GM12878 (cell line): ENCODE measurements around the gene WIPF2. TPM values are rescaled to one million over a fixed set of nuclear protein-coding genes. Genes with fewer than 3 reads are reported as not detected.

Source experiments
- ATAC-seq: fragments of 200-7000 bp; cut with Tn5 transposase; 3 replicates; pipeline ENCODE4 v1.9.1; 2020; ENCODE audit warnings: mild to moderate bottlenecking, moderate library complexity
- BruUV-seq: library from RNA; stranded (reverse); fragments of 400-500 nt; replicated peaks from 2 replicates; lab custom pipeline; 2021; lab: Mats Ljungman, UMichigan
- CTCF ChIA-PET: fragments of 300-600 bp; sonication (Branson Sonifier 250); formaldehyde crosslinking; extraction: SDS; loops from one replicate; lab custom pipeline; 2021; ENCODE audit warnings: inconsistent platforms; lab: Yijun Ruan, JAX
- POLR2A ChIA-PET: fragments of 350-600 bp; formaldehyde crosslinking; extraction: SDS; loops from one replicate; lab custom pipeline; 2021; ENCODE audit warnings: inconsistent platforms; lab: Charles Lee
- RAD21 ChIA-PET: fragments of 300-600 bp; sonication (Branson Sonifier 250); formaldehyde crosslinking; loops from one replicate; lab custom pipeline; 2023; ENCODE audit warnings: antibody characterized with exemption; ENCODE audit not compliant: unreplicated experiment; lab: Charles Lee
- SMC1A ChIA-PET: fragments of 300-600 bp; sonication (Branson Sonifier 250); formaldehyde crosslinking; loops from one replicate; lab custom pipeline; 2023; ENCODE audit not compliant: unreplicated experiment, uncharacterized antibody; lab: Charles Lee
- DNase-seq: peaks from one replicate; pipeline ENCODE4 v3.0.0-alpha.2; 2011; ENCODE audit warnings: low read depth, low spot score
- FAIRE-seq: peaks from 3 replicates; lab custom pipeline; 2011; peaks lifted over from hg19 to GRCh38; lab: Jason Lieb, UNC
- H2AFZ ChIP-seq: 2 replicates; pipeline ENCODE4 v1.6.0; 2011; ENCODE audit warnings: low read depth, low read length, control low read depth; ENCODE audit not compliant: control insufficient read depth
- H3K27ac ChIP-seq: 2 replicates; pipeline ENCODE4 v1.5.1; 2011; ENCODE audit warnings: control low read depth; ENCODE audit not compliant: control insufficient read depth, insufficient read depth
- H3K27me3 ChIP-seq, 2 experiments: replicated peaks in 1 of 2; 2 replicates each; pipeline versions ENCODE4 v1.6.0 to v1.6.1; 2011; ENCODE audit warnings: low read length in 1 of 2; ENCODE audit not compliant: control insufficient read depth in 2 of 2, insufficient read depth in 2 of 2
- H3K36me3 ChIP-seq, 2 experiments: 2 replicates each; pipeline ENCODE4 v1.5.1; 2011; ENCODE audit warnings: low read length in 1 of 2; ENCODE audit not compliant: control insufficient read depth in 2 of 2, insufficient read depth in 2 of 2
- H3K4me1 ChIP-seq: 2 replicates; pipeline ENCODE4 v1.6.1; 2011; ENCODE audit warnings: mild to moderate bottlenecking, low read length, moderate library complexity, mixed read lengths; ENCODE audit not compliant: control insufficient read depth, insufficient read depth
- H3K4me2 ChIP-seq: 2 replicates; pipeline ENCODE4 v1.6.0; 2011; ENCODE audit warnings: control low read depth; ENCODE audit not compliant: control insufficient read depth, insufficient read depth
- H3K4me3 ChIP-seq: fragments of 200-600 bp; sonication (generic); 2 replicates; pipeline ENCODE4 v1.5.1; 2016
- H3K79me2 ChIP-seq: 2 replicates; pipeline ENCODE4 v1.6.0; 2011; ENCODE audit warnings: low read length; ENCODE audit not compliant: control insufficient read depth, insufficient read depth
- H3K9ac ChIP-seq: 2 replicates; pipeline ENCODE4 v1.8.0; 2011; ENCODE audit warnings: low read length, control low read depth, mixed read lengths; ENCODE audit not compliant: control insufficient read depth, insufficient read depth
- H3K9me3 ChIP-seq: replicated peaks from 3 replicates; pipeline ENCODE4 v1.5.1; 2011; ENCODE audit warnings: mild to moderate bottlenecking, low read length; ENCODE audit not compliant: control insufficient read depth, insufficient read depth
- H4K20me1 ChIP-seq: 2 replicates; pipeline ENCODE4 v1.6.0; 2011; ENCODE audit not compliant: control insufficient read depth, insufficient read depth
- BHLHE40 ChIP-seq, 2 experiments: fragments of 450-650 bp in 1 of 2; IDR thresholded peaks; 2 replicates each; pipeline ENCODE4 v1.6.1; 2011 to 2017; ENCODE audit warnings: low read depth in 2 of 2, borderline replicate concordance in 1 of 2, improper control_type of control experiment in 1 of 2, low read length in 1 of 2, mild to moderate bottlenecking in 1 of 2
- BMI1 ChIP-seq: fragments of 450-650 bp; IDR thresholded peaks from 2 replicates; pipeline ENCODE4 v1.6.1; 2016; ENCODE audit warnings: mild to moderate bottlenecking, moderate library complexity, borderline replicate concordance
- FOXM1 ChIP-seq: IDR thresholded peaks from 2 replicates; pipeline ENCODE4 v1.6.1; 2012; ENCODE audit warnings: low read depth, mild to moderate bottlenecking, inconsistent platforms, low read length, moderate library complexity
- IKZF1 ChIP-seq: fragments of 450-650 bp; conservative IDR thresholded peaks from 2 replicates; pipeline ENCODE4 v1.6.1; 2017; ENCODE audit warnings: antibody characterized with exemption, mild to moderate bottlenecking
- KDM1A ChIP-seq: fragments of 200-600 bp; sonication (generic); IDR thresholded peaks from 2 replicates; pipeline ENCODE4 v1.6.1; 2016; ENCODE audit warnings: borderline replicate concordance
- LARP7 ChIP-seq: fragments of 450-650 bp; IDR thresholded peaks from 2 replicates; pipeline ENCODE4 v1.6.1; 2017; ENCODE audit warnings: mild to moderate bottlenecking
- NFYA ChIP-seq: IDR thresholded peaks from 2 replicates; pipeline ENCODE4 v1.6.1; 2011; ENCODE audit warnings: low read depth, mild to moderate bottlenecking, low read length, improper control_type of control experiment, borderline replicate concordance
- POLR2AphosphoS5 ChIP-seq: IDR thresholded peaks from 2 replicates; pipeline ENCODE4 v1.6.1; 2011; ENCODE audit warnings: mild to moderate bottlenecking, low read length, inconsistent platforms
- POU2F2 ChIP-seq: IDR thresholded peaks from 3 replicates; pipeline ENCODE4 v1.6.1; 2011; ENCODE audit warnings: low read depth, mild to moderate bottlenecking, low read length, borderline replicate concordance
- PRDM15 ChIP-seq: fragments of 450-650 bp; formaldehyde crosslinking; IDR thresholded peaks from 2 replicates; pipeline ENCODE4 v1.4.0; 2020; ENCODE audit warnings: mild to moderate bottlenecking, moderate library complexity
- ZNF24 ChIP-seq: fragments of 450-650 bp; IDR thresholded peaks from 2 replicates; pipeline ENCODE4 v1.6.1; 2017; ENCODE audit warnings: antibody characterized with exemption, mild to moderate bottlenecking
- ZNF384 ChIP-seq: IDR thresholded peaks from 2 replicates; pipeline ENCODE4 v1.6.1; 2012; ENCODE audit warnings: low read depth, mild to moderate bottlenecking, low read length, improper control_type of control experiment, borderline replicate concordance
- ZZZ3 ChIP-seq: IDR thresholded peaks from 2 replicates; pipeline ENCODE4 v1.6.1; 2011; ENCODE audit warnings: low read depth; ENCODE audit not compliant: control insufficient read depth, insufficient read length
- WGBS: methylation state at CpG from one replicate; pipeline ENCODE4 v1.1.6; 2016; ENCODE audit warnings: low lambda C conversion rate; ENCODE audit not compliant: insufficient replicate concordance, insufficient coverage; ENCODE audit errors: missing lambda C conversion rate; 5-methylcytosine and 5-hydroxymethylcytosine counted together
- in situ Hi-C: fragments of 300-500 bp; cut with MboI; formaldehyde crosslinking; loops from 9 replicates; pipeline ENCODE4 v1.14.3; 2018; ENCODE audit warnings: mixed read lengths
- intact Hi-C: fragments of 100-400 bp; cut with micrococcal nuclease; formaldehyde crosslinking; loops from one replicate; pipeline ENCODE4 v1.14.2; 2022; ENCODE audit not compliant: unreplicated experiment
- polyA plus RNA-seq, 11 experiments: library from polyadenylated mRNA; depleted of rRNA in 4 of 11; unstranded in 6 of 11; stranded (reverse) in 5 of 11; fragments of >200 nt; fragmentation: Nextera tagmentation in 4 of 11; fragmentation: Illumina TruSeq in 1 of 11; extraction: Ambion mirVana in 4 of 11; extraction: Trizol in 1 of 11; gene quantifications; 1 replicate in 1 of 11; 2 replicates in 10 of 11; pipeline versions ENCODE4 v1.2.1 to v1.2.3, GENCODE V29; 2011 to 2016; ENCODE audit warnings: inconsistent platforms in 2 of 11, missing spikeins in 2 of 11, low read depth in 1 of 11
- total RNA-seq, 4 experiments: library from RNA; depleted of rRNA in 3 of 4; stranded (reverse); fragments of >200 nt in 3 of 4; fragmentation: Illumina TruSeq in 1 of 4; extraction: Trizol in 1 of 4; gene quantifications; 2 replicates each; pipeline versions ENCODE4 v1.2.1 to v1.2.3, GENCODE V29; 2013 to 2021
- TF ChIP-seq, protein P1 (sequence below): IDR thresholded peaks from 2 replicates; pipeline ENCODE4 v1.6.1; 2011; ENCODE audit warnings: mild to moderate bottlenecking, low read depth, low read length, moderate library complexity; ENCODE audit not compliant: insufficient replicate concordance

WIPF2 gene
- total and polyA plus RNA-seq, 10 of the 15 experiments (the other 5 are each of a cell fraction or from before 2014, with no cell fraction given), result 4.2 to 20.8 (median 7.1) TPM

GRCh38 chr17:40247926-40248495 is 28.9 kb downstream of the WIPF2 start:
- H3K79me2 ChIP-seq, result no peaks in the 10 kb centered on the region; the same call in none of the 2 replicates
- no peak overlapping the region for H3K9ac ChIP-seq
- H4K20me1 ChIP-seq, result no peaks in the 10 kb centered on the region
- RAD21 ChIA-PET, result no interaction called here
- TF ChIP-seq IKZF1 (no peak), ZNF384 (no peak), ZNF24 (no peak), BHLHE40 (IDR thresholded peaks at IDR 0.05; ENCODE audit: borderline replicate concordance in 1 of 2, low read depth in 2 of 2, low read length in 1 of 2) (no peak), POLR2AphosphoS5 (no peak), LARP7 (no peak), KDM1A (no peak), PRDM15 (CRISPR knock-in tag) (no peak), NFYA (no peak), BMI1 (no peak), ZZZ3 (no peak), POU2F2 (no peak), FOXM1 (no peak)
- TF ChIP-seq, protein P1, sequence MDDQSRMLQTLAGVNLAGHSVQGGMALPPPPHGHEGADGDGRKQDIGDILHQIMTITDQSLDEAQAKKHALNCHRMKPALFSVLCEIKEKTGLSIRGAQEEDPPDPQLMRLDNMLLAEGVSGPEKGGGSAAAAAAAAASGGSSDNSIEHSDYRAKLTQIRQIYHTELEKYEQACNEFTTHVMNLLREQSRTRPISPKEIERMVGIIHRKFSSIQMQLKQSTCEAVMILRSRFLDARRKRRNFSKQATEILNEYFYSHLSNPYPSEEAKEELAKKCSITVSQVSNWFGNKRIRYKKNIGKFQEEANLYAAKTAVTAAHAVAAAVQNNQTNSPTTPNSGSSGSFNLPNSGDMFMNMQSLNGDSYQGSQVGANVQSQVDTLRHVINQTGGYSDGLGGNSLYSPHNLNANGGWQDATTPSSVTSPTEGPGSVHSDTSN, result no peak
- no peak overlapping the region for H3K4me3 ChIP-seq
- in situ Hi-C loops (no loop called here), intact Hi-C loops (no loop called here)
- no peaks in the 10 kb centered on the region; a peak in 2 of 4 replicates for H3K36me3 ChIP-seq
- SMC1A ChIA-PET, result no interaction called here
- BruUV-seq, result no TSS peak
- 95% methylated on average over 7 of the region's 7 CpGs for WGBS
- no peaks in the 10 kb centered on the region for H3K27me3 ChIP-seq
- POLR2A ChIA-PET, result interaction anchor here (0.7 kb wide), 1 partner anchor 56 kb away, joined by 4 read pairs; no protein-coding TSS in a partner anchor
- FAIRE-seq (no peak), ATAC-seq (no peak), DNase-seq (no peak)
- H3K9me3 ChIP-seq, result no peaks in the 10 kb centered on the region
- H2AFZ ChIP-seq, result no peak overlapping the region
- CTCF ChIA-PET, result no interaction called here
- H3K27ac ChIP-seq, result no peak overlapping the region
- H3K4me1 ChIP-seq, result no peaks in the 10 kb centered on the region
- H3K4me2 ChIP-seq, result no peak overlapping the region
